Colon (tissue), 2 donors: ENCODE results near the gene PGLYRP2.
"Not testable (repeated sequence)": the region's sequence is repeated elsewhere in the genome, so short reads cannot be mapped to it uniquely, and the experiment has no call there.

Experiments
- FAIRE-seq: peaks from 2 replicates; lab custom pipeline; 2012; peaks lifted over from hg19 to GRCh38; lab: Jason Lieb, UNC
- donor health status: control.
- donor health status: control.

The PGLYRP2 gene

DNA sequence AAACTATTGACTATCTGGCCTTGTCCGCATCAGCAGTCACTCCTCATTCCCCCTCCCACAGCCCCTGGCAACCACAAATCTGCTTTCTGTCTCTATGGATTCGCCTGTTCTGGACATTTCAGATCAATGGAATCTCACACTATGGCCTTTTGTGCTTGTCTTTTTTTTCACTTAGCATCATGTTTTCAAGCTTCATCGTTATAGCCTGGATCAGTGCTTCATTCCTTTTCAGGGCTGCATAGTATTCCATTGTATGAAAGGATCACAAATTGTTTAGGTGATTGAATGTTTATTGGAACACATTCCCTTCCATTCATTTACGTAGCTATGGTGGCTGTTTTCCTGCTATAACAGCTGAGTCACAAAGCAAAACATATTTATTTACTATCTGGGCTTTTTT is 7.7 kb upstream of the PGLYRP2 start:
- no peak for FAIRE-seq

DNA sequence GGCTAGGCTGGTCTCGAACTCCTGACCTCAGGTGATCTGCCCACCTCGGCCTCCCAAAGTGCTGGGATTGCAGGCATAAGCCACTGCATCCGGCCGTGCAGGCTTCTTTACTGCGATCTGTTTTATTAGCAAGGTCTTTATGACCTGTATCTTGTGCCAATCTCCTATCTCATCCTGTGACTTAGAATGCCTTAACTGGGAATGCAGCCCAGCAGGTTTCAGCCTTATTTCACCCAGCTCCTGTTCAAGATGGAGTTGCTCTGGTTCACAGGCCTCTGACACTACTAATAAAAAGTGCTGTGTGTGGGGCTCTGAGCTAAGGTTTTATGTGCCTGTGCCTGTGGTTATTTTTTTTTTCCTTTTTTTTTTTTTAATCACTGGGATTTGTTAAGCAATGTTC is 6.5 kb upstream of the PGLYRP2 start:
- FAIRE-seq: not testable (repeated sequence)

DNA sequence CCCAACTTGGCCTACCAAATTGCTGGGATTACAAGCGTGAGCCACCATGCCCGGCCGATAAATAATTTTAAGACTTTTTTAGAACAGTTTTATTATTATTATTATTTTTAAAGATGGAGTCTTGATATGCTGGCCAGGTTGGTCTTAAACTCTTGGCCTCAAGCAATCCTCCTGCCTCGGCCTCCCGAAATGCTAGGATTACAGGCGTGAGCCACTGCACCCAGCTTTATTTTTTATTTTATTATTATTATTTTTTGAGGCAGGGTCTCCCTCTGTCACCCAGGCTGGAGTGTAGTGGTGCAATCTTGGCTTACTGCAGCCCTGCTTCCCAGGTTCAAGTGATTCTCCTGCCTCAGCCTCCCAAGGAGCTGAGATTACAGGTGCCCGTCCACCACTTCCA is 1.7 kb upstream of the PGLYRP2 start:
- not testable (repeated sequence) for FAIRE-seq

GRCh38 chr19:15476325-15476724 is 3.0 kb downstream of the PGLYRP2 start:
- no peak for FAIRE-seq

GRCh38 chr19:15475611-15476010 is 3.7 kb downstream of the PGLYRP2 start:
- no peak for FAIRE-seq

DNA sequence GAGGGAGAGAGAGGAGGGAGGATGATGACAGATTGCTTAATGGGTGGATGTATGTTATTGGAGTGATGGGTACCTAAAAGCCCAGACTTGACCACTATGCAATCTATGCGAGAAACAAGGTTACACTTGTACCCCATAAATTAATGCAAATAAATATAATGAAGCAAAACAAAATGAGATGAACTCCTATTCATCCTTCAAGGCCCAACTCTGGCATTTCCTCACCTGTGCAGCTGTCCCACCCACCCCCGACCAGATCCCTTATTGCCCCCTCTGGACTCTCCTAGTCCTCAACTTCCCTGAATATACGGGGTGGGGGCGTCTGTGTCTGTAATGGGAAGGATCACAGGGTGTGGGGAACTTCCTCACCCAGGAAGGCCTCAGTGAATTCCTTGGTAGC is 4.1 kb downstream of the PGLYRP2 start:
- FAIRE-seq: no peak

DNA sequence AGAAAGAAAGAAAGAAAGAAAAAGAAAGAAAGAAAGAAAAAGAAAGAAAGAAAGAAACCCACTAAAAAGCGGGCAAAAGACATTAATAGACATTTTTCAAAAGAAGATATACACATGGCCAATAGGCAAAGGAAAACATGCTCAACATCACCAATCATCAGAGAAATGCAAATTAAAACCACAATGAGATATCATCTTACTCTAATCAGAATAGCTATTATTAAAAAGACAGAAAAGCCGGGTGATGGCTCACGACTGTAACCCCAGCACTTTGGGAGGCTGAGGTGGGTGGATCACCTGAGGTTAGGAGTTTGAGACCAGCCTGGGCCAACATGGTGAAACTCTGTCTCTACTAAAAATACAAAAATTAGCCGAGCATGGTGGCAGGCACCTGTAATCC is 5.5 kb downstream of the PGLYRP2 start:
- FAIRE-seq: not testable (repeated sequence)

DNA sequence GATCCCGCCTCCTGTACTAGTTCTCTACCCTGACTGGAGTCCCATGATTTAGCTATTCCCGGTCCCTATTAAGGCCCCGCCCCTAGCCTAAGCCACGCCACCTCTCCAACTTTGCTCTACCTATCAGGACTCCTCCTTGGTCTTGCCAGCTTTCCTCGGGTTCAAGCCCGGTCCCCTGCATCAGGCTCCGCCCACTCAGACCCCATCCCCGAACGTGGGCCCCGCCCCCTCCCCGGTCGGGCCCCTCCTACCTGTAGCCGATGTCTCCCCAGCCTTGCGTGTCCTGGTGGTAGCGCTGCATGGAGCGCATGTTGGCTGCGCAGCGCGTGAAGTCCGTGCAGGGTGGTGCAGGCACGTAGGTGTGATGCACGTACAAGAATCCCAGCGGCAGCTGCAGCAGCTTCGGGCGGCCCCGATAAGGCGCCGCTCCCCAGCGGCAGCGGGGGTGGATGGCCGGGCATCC is 7.6 kb downstream of the PGLYRP2 start:
- no peak for FAIRE-seq

- FAIRE-seq: no peak
Measured at GRCh38 chr19:15469513-15470297, 9.6 kb downstream of the PGLYRP2 start.

GRCh38 chr19:15468675-15469512 is 10.4 kb downstream of the PGLYRP2 start:
- FAIRE-seq: no peak

- no peak for FAIRE-seq
Measured at GRCh38 chr19:15467734-15468214, 11.5 kb downstream of the PGLYRP2 start.

DNA sequence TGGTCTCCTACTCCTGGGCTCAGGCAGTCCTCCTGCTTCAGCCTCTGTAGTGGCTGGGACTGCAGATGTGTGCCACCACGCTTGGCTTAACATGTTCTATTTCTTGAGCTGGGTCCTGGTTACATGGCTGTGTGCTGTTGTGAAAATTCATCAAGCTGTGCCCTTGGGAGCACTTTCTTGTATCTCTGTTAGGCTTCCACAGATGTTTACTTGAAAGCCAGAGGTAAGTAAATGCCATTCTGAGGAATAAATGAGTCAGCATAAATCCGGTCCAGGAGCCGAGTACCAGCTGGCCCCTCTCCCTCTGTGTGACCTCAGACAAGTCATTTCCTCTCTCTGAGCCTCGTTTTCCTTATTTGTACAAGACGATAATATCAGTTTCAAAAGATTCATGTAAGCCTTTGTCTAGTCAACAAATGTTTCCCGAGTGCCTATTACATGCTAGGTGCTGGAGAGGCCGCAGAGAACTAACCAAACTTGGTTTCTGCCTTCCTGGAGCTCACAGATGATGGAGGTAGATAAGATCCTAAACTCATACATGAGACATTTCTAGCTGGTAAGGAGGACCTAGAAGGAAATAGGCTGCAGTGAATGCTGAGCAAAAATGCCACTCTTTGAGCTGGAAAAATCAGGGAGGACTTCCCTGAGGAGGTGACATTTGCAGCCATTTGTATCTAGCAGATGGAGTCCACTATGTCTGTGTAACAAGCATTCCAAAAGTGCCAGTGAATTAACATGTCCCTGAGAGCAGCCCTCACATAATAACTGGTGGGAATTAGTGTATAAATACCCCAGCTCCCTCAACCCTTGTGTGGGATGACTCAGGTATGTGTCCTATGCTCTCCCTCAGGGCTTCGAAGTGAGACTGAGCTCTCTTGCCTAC is 12.2 kb downstream of the PGLYRP2 start:
- FAIRE-seq: no peak

DNA sequence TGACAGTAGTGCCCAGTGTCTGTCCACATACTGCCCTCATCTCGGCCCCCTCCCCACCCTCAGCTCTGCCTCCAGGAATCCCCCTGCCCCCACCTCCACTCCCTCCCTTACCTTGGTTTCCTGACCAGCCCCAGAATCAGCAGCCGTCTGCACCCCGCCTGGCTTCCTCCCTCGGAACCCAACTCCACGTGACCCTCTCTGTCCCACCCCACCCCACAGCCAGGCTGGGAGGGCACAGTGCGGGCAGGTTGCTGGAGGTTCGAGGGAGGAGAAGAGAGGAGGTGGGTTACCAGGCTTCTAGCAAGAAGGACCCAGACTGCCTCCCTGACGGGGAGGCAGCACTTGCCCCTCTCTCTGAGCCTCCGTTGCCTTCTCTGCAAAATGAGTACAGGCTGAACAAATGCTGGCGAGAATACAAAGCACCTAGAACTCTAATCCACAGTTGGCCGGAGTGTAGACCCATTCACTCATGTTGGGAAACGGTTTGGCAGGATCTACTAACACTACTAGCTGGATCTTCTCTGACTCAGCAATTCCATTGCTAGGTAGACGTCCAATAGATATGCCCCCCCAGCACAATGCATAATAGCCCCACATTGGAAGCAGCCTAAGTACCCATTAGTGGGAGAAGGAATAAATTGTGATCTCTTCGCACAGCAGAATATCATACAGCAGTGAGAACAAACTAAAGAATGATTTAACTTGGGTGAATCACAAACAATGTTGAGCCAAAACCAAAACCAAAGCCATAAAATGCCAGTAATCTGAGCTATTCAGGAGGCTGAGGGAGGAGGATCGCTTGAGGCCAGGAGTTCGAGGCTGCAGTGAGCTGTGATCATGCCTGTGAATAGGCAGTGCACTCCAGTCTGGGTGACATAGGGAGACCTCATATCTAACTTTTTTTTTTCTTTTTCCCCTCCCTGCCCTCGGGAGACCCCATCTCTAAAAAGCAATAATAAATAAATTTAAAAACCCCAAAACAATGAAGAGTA is 14.6 kb downstream of the PGLYRP2 start, which contains the start of gene RASAL3:
RASAL3 (minus strand) TSS at position 151 of the 992 bp plus-strand sequence. CDS start 186 bp downstream, outside the sequence.
- FAIRE-seq: no peak

DNA sequence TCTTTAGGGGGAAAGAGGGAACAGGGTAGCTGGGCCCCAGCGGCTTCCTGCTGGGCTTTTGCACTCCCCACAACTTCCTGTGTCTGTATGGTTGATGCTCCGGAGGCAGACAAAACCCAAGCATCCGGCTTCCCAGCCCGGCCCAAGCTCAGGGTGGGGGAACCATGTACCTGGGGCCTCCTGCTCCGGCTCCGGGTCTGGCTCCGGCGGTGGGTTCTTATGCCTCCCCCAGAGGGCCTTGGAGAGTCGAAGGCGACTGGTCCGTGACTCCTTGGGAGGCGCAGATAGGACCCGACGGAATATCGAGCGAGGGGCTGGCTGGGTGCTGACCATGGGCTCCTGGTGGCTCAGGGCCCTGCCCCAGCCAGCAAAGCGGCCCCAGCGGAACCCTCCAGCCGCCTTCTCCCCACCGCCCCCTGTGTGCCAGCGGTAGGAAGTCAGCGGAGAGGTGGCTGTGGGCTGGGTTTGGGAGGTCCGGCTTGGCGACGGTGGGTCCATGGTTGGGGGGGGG is 15.4 kb downstream of the PGLYRP2 start:
- FAIRE-seq: no peak

DNA sequence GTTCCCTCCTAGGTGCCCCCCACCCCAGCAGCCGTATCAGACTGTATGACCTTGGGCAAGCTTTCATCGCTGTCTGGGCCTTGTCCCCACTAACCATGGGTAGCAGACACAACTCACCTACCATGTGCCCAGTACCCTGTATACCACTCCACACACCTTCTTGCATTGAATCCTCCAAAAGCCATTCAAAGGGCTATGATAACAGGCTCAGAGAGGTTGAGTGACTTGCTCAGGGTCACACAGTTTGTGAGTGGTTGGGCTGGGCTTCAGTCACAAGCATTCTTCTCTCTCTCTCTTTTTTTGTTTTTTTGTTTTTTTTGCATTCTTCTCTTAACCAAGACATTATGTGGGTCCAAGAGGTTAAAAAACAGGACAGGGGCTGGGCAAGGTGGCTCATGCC is 17.6 kb downstream of the PGLYRP2 start:
- no peak for FAIRE-seq

GRCh38 chr19:15457701-15458484 is 21.4 kb downstream of the PGLYRP2 start:
- FAIRE-seq: no peak

- FAIRE-seq: no peak
Measured at GRCh38 chr19:15456871-15457700, 22.2 kb downstream of the PGLYRP2 start.

- no peak for FAIRE-seq
Measured at GRCh38 chr19:15456441-15456840, 22.9 kb downstream of the PGLYRP2 start.

DNA sequence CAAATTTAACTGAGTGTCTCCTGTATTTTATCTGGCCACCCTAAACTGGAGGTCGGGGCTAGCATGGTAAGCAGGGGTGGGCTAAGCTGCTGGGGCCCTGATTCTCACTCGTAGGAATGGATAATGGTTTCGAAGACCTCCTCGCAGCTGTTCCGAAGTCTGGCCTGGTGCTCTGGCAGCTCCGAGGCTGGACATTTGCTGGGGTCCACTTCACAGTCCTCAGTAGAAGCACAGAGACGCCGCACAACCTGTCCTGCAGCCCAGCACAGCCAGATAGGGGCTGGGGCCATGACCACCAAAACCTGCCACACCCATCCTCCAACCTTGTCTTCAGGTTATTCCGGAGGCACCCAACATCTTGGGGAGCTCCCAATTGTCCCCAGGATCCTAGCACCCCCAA is 23.3 kb downstream of the PGLYRP2 start:
- FAIRE-seq: no peak
